Neuronal stem cell (in vitro differentiated cells): ENCODE measurements around the gene HOXC12.

Source experiments
- DNase-seq: peaks from one replicate; pipeline ENCODE4 v3.0.0-alpha.2; 2013; ENCODE audit warnings: low spot score
- H2AFZ ChIP-seq: one replicate; pipeline ENCODE4 v1.6.1; 2013; ENCODE audit warnings: mild to moderate bottlenecking, low read length, inconsistent platforms
- H2AK5ac ChIP-seq: 2 replicates; pipeline ENCODE4 v1.6.1; 2013; ENCODE audit warnings: low read depth, mild to moderate bottlenecking, inconsistent platforms, low read length, moderate library complexity, mixed read lengths
- H2BK120ac ChIP-seq: 2 replicates; pipeline ENCODE4 v1.6.1; 2013; ENCODE audit warnings: low read depth, mild to moderate bottlenecking, inconsistent platforms, low read length, moderate library complexity, mixed read lengths
- H2BK12ac ChIP-seq: one replicate; pipeline ENCODE4 v1.6.1; 2013; ENCODE audit warnings: low read length, inconsistent platforms
- H2BK15ac ChIP-seq: 2 replicates; pipeline ENCODE4 v1.6.1; 2013; ENCODE audit warnings: mild to moderate bottlenecking, low read length, inconsistent platforms, mixed read lengths
- H2BK5ac ChIP-seq: one replicate; pipeline ENCODE4 v1.6.1; 2013; ENCODE audit warnings: inconsistent platforms, mild to moderate bottlenecking, low read length, moderate library complexity
- H3K14ac ChIP-seq: one replicate; pipeline ENCODE4 v1.6.1; 2013; ENCODE audit warnings: low read length, inconsistent platforms
- H3K18ac ChIP-seq: 2 replicates; pipeline ENCODE4 v1.6.1; 2013; ENCODE audit warnings: low read length, inconsistent platforms
- H3K23ac ChIP-seq: 2 replicates; pipeline ENCODE4 v1.6.1; 2013; ENCODE audit warnings: low read depth, mild to moderate bottlenecking, mixed read lengths, low read length, inconsistent platforms; ENCODE audit not compliant: poor library complexity
- H3K27ac ChIP-seq: replicated peaks from 3 replicates; pipeline ENCODE4 v1.5.1; 2013; ENCODE audit warnings: low read length, inconsistent platforms
- H3K27me3 ChIP-seq, 3 experiments: 2 replicates each; pipeline ENCODE4 v1.6.1; 2013; ENCODE audit warnings: low read length in 3 of 3, mild to moderate bottlenecking in 2 of 3, inconsistent platforms in 1 of 3, low read depth in 1 of 3, mixed read lengths in 1 of 3, moderate library complexity in 1 of 3; ENCODE audit not compliant: control insufficient read depth in 3 of 3, insufficient read depth in 3 of 3
- H3K36me3 ChIP-seq, 2 donors: replicated peaks in 1 of 2; 2 replicates each; pipeline ENCODE4 v1.6.1; 2013; ENCODE audit warnings: low read length in 2 of 2; ENCODE audit not compliant: control insufficient read depth in 2 of 2, insufficient read depth in 2 of 2
- H3K4ac ChIP-seq: 2 replicates; pipeline ENCODE4 v1.6.1; 2013; ENCODE audit warnings: inconsistent platforms, mild to moderate bottlenecking, low read length, moderate library complexity
- H3K4me1 ChIP-seq, 2 donors: 1 replicate in 1 of 2; 2 replicates in 1 of 2; pipeline ENCODE4 v1.6.1; 2013; ENCODE audit warnings: low read length in 2 of 2, low read depth in 1 of 2; ENCODE audit not compliant: control insufficient read depth in 2 of 2, insufficient read depth in 1 of 2
- H3K4me2 ChIP-seq: one replicate; pipeline ENCODE4 v1.6.1; 2013; ENCODE audit warnings: mild to moderate bottlenecking, low read length, inconsistent platforms; ENCODE audit not compliant: insufficient read depth, poor library complexity, severe bottlenecking
- H3K4me3 ChIP-seq, 2 donors: 2 replicates each; pipeline ENCODE4 v1.5.1; 2013; ENCODE audit warnings: low read length in 2 of 2, mild to moderate bottlenecking in 2 of 2, inconsistent platforms in 1 of 2, moderate library complexity in 1 of 2
- H3K79me1 ChIP-seq: one replicate; pipeline ENCODE4 v1.6.1; 2013; ENCODE audit warnings: low read depth, mild to moderate bottlenecking, inconsistent platforms, low read length, moderate library complexity
- H3K9ac ChIP-seq: one replicate; pipeline ENCODE4 v1.6.1; 2013; ENCODE audit warnings: mild to moderate bottlenecking, low read depth, low read length, inconsistent platforms; ENCODE audit not compliant: poor library complexity
- H3K9me3 ChIP-seq, 2 donors: replicated peaks in 1 of 2; 2 replicates each; pipeline versions ENCODE3 to v1.6.1; 2013; ENCODE audit warnings: low read length in 2 of 2, mild to moderate bottlenecking in 2 of 2, inconsistent platforms in 1 of 2, low read depth in 1 of 2, mixed read lengths in 1 of 2, moderate library complexity in 1 of 2; ENCODE audit not compliant: control insufficient read depth in 2 of 2, insufficient read depth in 1 of 2
- H4K8ac ChIP-seq: one replicate; pipeline ENCODE4 v1.6.1; 2013; ENCODE audit warnings: low read depth, mild to moderate bottlenecking, inconsistent platforms, low read length, moderate library complexity
- H4K91ac ChIP-seq: one replicate; pipeline ENCODE4 v1.6.1; 2013; ENCODE audit warnings: low read length, low read depth, mild to moderate bottlenecking, inconsistent platforms; ENCODE audit not compliant: poor library complexity
- WGBS, 2 donors: extraction: QIAGEN DNeasy Blood & Tissue Kit; methylation state at CpG; one replicate each; pipeline ENCODE4 v1.1.7; 2013; ENCODE audit warnings: missing lambda C conversion rate in 2 of 2, mixed read lengths in 1 of 2; ENCODE audit not compliant: insufficient read length in 2 of 2, insufficient replicate concordance in 1 of 2; ENCODE audit errors: extremely low coverage in 2 of 2; 5-methylcytosine and 5-hydroxymethylcytosine counted together

The HOXC12 gene

GRCh38 chr12:54005531-54005852, 50.8 kb downstream of the HOXC12 start:
- Histone ChIP-seq H2AK5ac (no peak overlapping the region), H3K23ac (no peak overlapping the region), H2BK12ac (no peak overlapping the region), H3K27me3 (peaks cover 71 to 99% (median 95%) of the 10 kb centered on the region in 3 experiments), H3K14ac (no peak overlapping the region), H3K4me3 (no peak overlapping the region), H3K36me3 (no peaks in the 10 kb centered on the region), H3K4me1 (no peaks in the 10 kb centered on the region), H3K9me3 (no peaks in the 10 kb centered on the region), H3K27ac (no peak overlapping the region), H3K18ac (no peak overlapping the region), H3K4me2 (no peak overlapping the region), H2BK120ac (no peak overlapping the region), H3K4ac (no peak overlapping the region), H4K8ac (no peak overlapping the region), H2AFZ (peak overlapping the region; percentile 74), H2BK15ac (no peak overlapping the region), H2BK5ac (no peak overlapping the region), H4K91ac (no peak overlapping the region), H3K9ac (no peak overlapping the region), H3K79me1 (peaks cover 2% of the 10 kb centered on the region)
- no peak for DNase-seq
- no CpG with 5 or more reads among the region's 26 CpGs for WGBS, 2 donors

GRCh38 chr12:54005853-54006558, 51.3 kb downstream of the HOXC12 start:
- H2BK120ac ChIP-seq, result no peak overlapping the region
- no peak overlapping the region for H3K4me3 ChIP-seq
- no peak overlapping the region for H3K9ac ChIP-seq
- H3K18ac ChIP-seq, result no peak overlapping the region
- H3K23ac ChIP-seq, result no peak overlapping the region
- no peak overlapping the region for H2BK15ac ChIP-seq
- H3K14ac ChIP-seq, result no peak overlapping the region
- no peaks in the 10 kb centered on the region for H3K4me1 ChIP-seq
- peak overlapping the region; percentile 74 for H2AFZ ChIP-seq
- no peak overlapping the region for H4K91ac ChIP-seq
- DNase-seq, result peak; percentile 94
- no peak overlapping the region for H2BK12ac ChIP-seq
- WGBS, 2 donors, result no CpG with 5 or more reads among the region's 39 CpGs
- H3K79me1 ChIP-seq, result peaks cover 2% of the 10 kb centered on the region
- no peaks in the 10 kb centered on the region for H3K36me3 ChIP-seq
- H3K27me3 ChIP-seq, result peaks cover 69 to 99% (median 95%) of the 10 kb centered on the region in 3 experiments
- no peak overlapping the region for H3K4me2 ChIP-seq
- no peak overlapping the region for H2BK5ac ChIP-seq
- H2AK5ac ChIP-seq, result no peak overlapping the region
- H3K27ac ChIP-seq, result no peak overlapping the region
- no peaks in the 10 kb centered on the region for H3K9me3 ChIP-seq
- H4K8ac ChIP-seq, result no peak overlapping the region
- no peak overlapping the region for H3K4ac ChIP-seq

GRCh38 chr12:54006559-54007220, 52.0 kb downstream of the HOXC12 start:
- H3K4me2 ChIP-seq, result no peak overlapping the region
- no peak overlapping the region for H4K91ac ChIP-seq
- H2BK5ac ChIP-seq, result no peak overlapping the region
- peaks cover 2% of the 10 kb centered on the region for H3K79me1 ChIP-seq
- no peak overlapping the region for H2BK15ac ChIP-seq
- no peaks in the 10 kb centered on the region for H3K4me1 ChIP-seq
- no peak overlapping the region for H3K23ac ChIP-seq
- peaks cover 69 to 99% (median 95%) of the 10 kb centered on the region in 3 experiments for H3K27me3 ChIP-seq
- no peak overlapping the region for H3K9ac ChIP-seq
- no peak for DNase-seq
- no peak overlapping the region for H4K8ac ChIP-seq
- no peak overlapping the region for H2BK12ac ChIP-seq
- WGBS, 2 donors, result no CpG with 5 or more reads among the region's 22 CpGs
- no peak overlapping the region for H3K27ac ChIP-seq
- H3K36me3 ChIP-seq, result no peaks in the 10 kb centered on the region
- H3K4me3 ChIP-seq, result no peak overlapping the region
- H3K9me3 ChIP-seq, result no peaks in the 10 kb centered on the region
- no peak overlapping the region for H2BK120ac ChIP-seq
- H2AFZ ChIP-seq, result no peak overlapping the region
- no peak overlapping the region for H3K14ac ChIP-seq
- H3K4ac ChIP-seq, result no peak overlapping the region
- no peak overlapping the region for H2AK5ac ChIP-seq
- no peak overlapping the region for H3K18ac ChIP-seq

- H2BK15ac ChIP-seq, result no peak overlapping the region
- H3K4me1 ChIP-seq, result no peaks in the 10 kb centered on the region
- H3K27me3 ChIP-seq, result peaks cover 65 to 95% (median 95%) of the 10 kb centered on the region in 3 experiments
- H3K36me3 ChIP-seq, result no peaks in the 10 kb centered on the region
- no peak for DNase-seq
- no peak overlapping the region for H2AFZ ChIP-seq
- H3K4ac ChIP-seq, result no peak overlapping the region
- no peak overlapping the region for H4K8ac ChIP-seq
- H3K79me1 ChIP-seq, result peaks cover 2% of the 10 kb centered on the region
- no CpG with 5 or more reads among the region's 2 CpGs for WGBS, 2 donors
- no peak overlapping the region for H2BK120ac ChIP-seq
- no peak overlapping the region for H4K91ac ChIP-seq
- no peak overlapping the region for H3K4me3 ChIP-seq
- H2AK5ac ChIP-seq, result no peak overlapping the region
- no peak overlapping the region for H3K23ac ChIP-seq
- no peak overlapping the region for H3K4me2 ChIP-seq
- no peak overlapping the region for H2BK12ac ChIP-seq
- no peak overlapping the region for H3K27ac ChIP-seq
- H3K18ac ChIP-seq, result no peak overlapping the region
- no peak overlapping the region for H2BK5ac ChIP-seq
- H3K9ac ChIP-seq, result peak overlapping the region; percentile 70
- no peak overlapping the region for H3K14ac ChIP-seq
- no peaks in the 10 kb centered on the region for H3K9me3 ChIP-seq
These were observed 53.0 kb downstream of the HOXC12 start for GRCh38 chr12:54007538-54008259.
